ENCODE data around the gene KLHL5. TPM values are rescaled to one million over a fixed set of nuclear protein-coding genes. Genes with fewer than 3 reads are reported as not detected.

The KLHL5 gene
- polyA plus RNA-seq, 2 of the 4 experiments (the other 2 are of a cell fraction), result 62.4 to 108 TPM

- no peak for TF ChIP-seq JUNB (IDR thresholded peaks at IDR 0.05)
- no peak for TF ChIP-seq RARB (CRISPR knock-in tag; IDR thresholded peaks at IDR 0.05)
- TF ChIP-seq, protein P1, sequence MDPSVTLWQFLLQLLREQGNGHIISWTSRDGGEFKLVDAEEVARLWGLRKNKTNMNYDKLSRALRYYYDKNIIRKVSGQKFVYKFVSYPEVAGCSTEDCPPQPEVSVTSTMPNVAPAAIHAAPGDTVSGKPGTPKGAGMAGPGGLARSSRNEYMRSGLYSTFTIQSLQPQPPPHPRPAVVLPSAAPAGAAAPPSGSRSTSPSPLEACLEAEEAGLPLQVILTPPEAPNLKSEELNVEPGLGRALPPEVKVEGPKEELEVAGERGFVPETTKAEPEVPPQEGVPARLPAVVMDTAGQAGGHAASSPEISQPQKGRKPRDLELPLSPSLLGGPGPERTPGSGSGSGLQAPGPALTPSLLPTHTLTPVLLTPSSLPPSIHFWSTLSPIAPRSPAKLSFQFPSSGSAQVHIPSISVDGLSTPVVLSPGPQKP (IDR thresholded peaks at IDR 0.05; ENCODE audit: low read depth, low read length), result no peak
- no peak for TF ChIP-seq KDM1A (IDR thresholded peaks at IDR 0.05; ENCODE audit: low read depth)
- no peak for TF ChIP-seq CBX8 (IDR thresholded peaks at IDR 0.05)
- no peak for TF ChIP-seq HOXB5 (CRISPR knock-in tag; IDR thresholded peaks at IDR 0.05)
Measured at GRCh38 chr4:39042366-39042765, 19.7 kb upstream of the KLHL5 start (continued).

- DNase-seq (ENCODE audit: low read depth in 1 of 2, low spot score in 1 of 2) (peak in 1 of 2 experiments; percentile 61), FAIRE-seq (no peak)
Measured at GRCh38 chr4:39043058-39043860, 18.8 kb upstream of the KLHL5 start.

More at GRCh38 chr4:39043058-39043860, 18.8 kb upstream of the KLHL5 start:
- Histone ChIP-seq H3K9me3 (no peaks in the 10 kb centered on the region), H3K4me3 (peak overlapping the region; percentile 66; the same call in 2 of the 3 replicates), H3K4me2 (peak overlapping the region; percentile 73), H3K4me1 (peaks cover 44% of the 10 kb centered on the region), H3K27ac (peak overlapping the region; percentile 93 to 100)
- CTCF ChIA-PET, result interaction anchor here (1.1 to 1.3 kb wide), 2 partner anchors 13 to 92 kb away, joined by 3 read pairs; no protein-coding TSS in a partner anchor
- TF ChIP-seq HOXA7 (CRISPR knock-in tag; IDR thresholded peaks at IDR 0.05) (0 out of 2 replicates have a peak, but pooled peaks have one; percentile 27), JUN (IDR thresholded peaks at IDR 0.05) (peak in 1 of 2 experiments; percentile 42; a peak in 1 of 5 replicates), E2F6 (IDR thresholded peaks at IDR 0.05; ENCODE audit: borderline replicate concordance, low read depth) (no peak), USF2 (IDR thresholded peaks at IDR 0.05) (no peak), HOXB13 (CRISPR knock-in tag; IDR thresholded peaks at IDR 0.05; ENCODE audit: low read depth) (peak; percentile 68; the same call in 1 of the 2 replicates), EP300 (IDR thresholded peaks at IDR 0.05) (peak; percentile 16 to 51; a peak in 1 of 5 replicates), EHF (CRISPR knock-in tag; IDR thresholded peaks at IDR 0.05) (no peak; the same call in 1 of the 2 replicates), ZSCAN20 (CRISPR knock-in tag; IDR thresholded peaks at IDR 0.05) (0 out of 2 replicates have a peak, but pooled peaks have one; percentile 29), MYC (IDR thresholded peaks at IDR 0.05; ENCODE audit: borderline replicate concordance, low read length) (0 out of 2 replicates have a peak, but pooled peaks have one; percentile 13), ZFP36 (IDR thresholded peaks at IDR 0.05; ENCODE audit: borderline replicate concordance, partially characterized antibody) (no peak), FOSL2 (IDR thresholded peaks at IDR 0.05) (0 out of 2 replicates have a peak, but pooled peaks have one; percentile 23), FOSL2 (CRISPR knock-in tag; IDR thresholded peaks at IDR 0.05) (peak; percentile 70), CEBPB (IDR thresholded peaks at IDR 0.05) (peak; percentile 36 to 42; a peak in 2 of 4 replicates), GATA3 (IDR thresholded peaks at IDR 0.05; ENCODE audit: borderline replicate concordance) (peak; percentile 82; the same call in 1 of the 2 replicates), SREBF2 (IDR thresholded peaks at IDR 0.05) (no peak), HEYL (CRISPR knock-in tag; IDR thresholded peaks at IDR 0.05) (no peak), RNF2 (IDR thresholded peaks at IDR 0.05; ENCODE audit: borderline replicate concordance, low read depth) (no peak), JUNB (IDR thresholded peaks at IDR 0.05) (peak; percentile 58), REST (IDR thresholded peaks at IDR 0.05) (no peak)
- POLR2A ChIA-PET, result interaction anchor here (0.6 to 3.6 kb wide), 8 partner anchors 13 to 735 kb away, joined by 3 to 55 read pairs (median 6); partner anchors contain the start of genes TMEM156 and UGDH
- ATAC-seq, result peak; percentile 22 to 37; a peak in 4 of 6 replicates
- WGBS (ENCODE audit: missing lambda C conversion rate), result 2% methylated on average over 10 of the region's 10 CpGs

Data from A549 (cell line).